GM19455 (cell line): ENCODE results near the gene PLEKHG3.
"Not testable (repeated sequence)": the region's sequence is repeated elsewhere in the genome, so short reads cannot be mapped to it uniquely, and the experiment has no call there.

Source experiments
- ATAC-seq: cut with Tn5 transposase; IDR thresholded peaks from one replicate; pipeline ENCODE4 v1.9.1; 2021; ENCODE audit not compliant: unreplicated experiment

PLEKHG3 gene

GRCh38 chr14:64704143-64704742 lies at the start of gene PLEKHG3:
Gene PLEKHG3, plus strand, starts transcription at chr14:64704424. Its CDS starts 23,208 bp downstream, at chr14:64727632.
- ATAC-seq, result no peak

- no peak for ATAC-seq
Measured at GRCh38 chr14:64654901-64655300, 49.3 kb upstream of the PLEKHG3 start.

- ATAC-seq, result no peak
Measured at GRCh38 chr14:64656986-64657385, 47.2 kb upstream of the PLEKHG3 start.

GRCh38 chr14:64658201-64658600 lies 46.0 kb upstream of the PLEKHG3 start:
- no peak for ATAC-seq

GRCh38 chr14:64658700-64659264 lies 45.4 kb upstream of the PLEKHG3 start:
- not testable (repeated sequence) for ATAC-seq

- no peak for ATAC-seq
Measured at GRCh38 chr14:64659366-64659765, 44.9 kb upstream of the PLEKHG3 start.

GRCh38 chr14:64663174-64663573 lies 41.0 kb upstream of the PLEKHG3 start:
- ATAC-seq, result no peak

- ATAC-seq, result no peak
Measured at GRCh38 chr14:64671591-64671990, 32.6 kb upstream of the PLEKHG3 start.

GRCh38 chr14:64673316-64673715 lies 30.9 kb upstream of the PLEKHG3 start:
- ATAC-seq, result no peak

- ATAC-seq, result no peak
Measured at GRCh38 chr14:64673748-64674147, 30.5 kb upstream of the PLEKHG3 start.

- no peak for ATAC-seq
Measured at GRCh38 chr14:64674829-64675228, 29.4 kb upstream of the PLEKHG3 start.

- ATAC-seq, result no peak
Measured at GRCh38 chr14:64675312-64675711, 28.9 kb upstream of the PLEKHG3 start.

GRCh38 chr14:64676410-64677008 lies 27.7 kb upstream of the PLEKHG3 start:
- ATAC-seq, result no peak

GRCh38 chr14:64680013-64680713 lies 24.1 kb upstream of the PLEKHG3 start:
- ATAC-seq, result no peak

- no peak for ATAC-seq
Measured at GRCh38 chr14:64680714-64681065, 23.5 kb upstream of the PLEKHG3 start.

GRCh38 chr14:64681796-64682710 lies 22.2 kb upstream of the PLEKHG3 start:
- no peak for ATAC-seq

- ATAC-seq, result no peak
Measured at GRCh38 chr14:64682843-64683242, 21.4 kb upstream of the PLEKHG3 start.

GRCh38 chr14:64683264-64683663 lies 21.0 kb upstream of the PLEKHG3 start:
- ATAC-seq, result no peak

GRCh38 chr14:64684091-64684490 lies 20.1 kb upstream of the PLEKHG3 start:
- ATAC-seq, result no peak

- ATAC-seq, result no peak
Measured at GRCh38 chr14:64685371-64686281, 18.6 kb upstream of the PLEKHG3 start.
